CD14-positive monocyte (primary cell): ENCODE results near the gene DLGAP1. TPM values are rescaled to one million over a fixed set of nuclear protein-coding genes. Genes with fewer than 3 reads are reported as not detected.

Source experiments
- DNase-seq, 3 donors: peaks; one replicate each; pipeline ENCODE4 v3.0.0-alpha.2; 2011 to 2022
- H2AFZ ChIP-seq: 2 replicates; pipeline ENCODE4 v1.6.0; 2012; ENCODE audit warnings: mild to moderate bottlenecking, low read depth, low read length, inconsistent platforms; ENCODE audit not compliant: insufficient read depth, poor library complexity, severe bottlenecking
- H3K27ac ChIP-seq, 2 donors: 1 replicate in 1 of 2; 2 replicates in 1 of 2; pipeline ENCODE4 v1.5.1; 2012 to 2013; ENCODE audit warnings: low read length in 2 of 2, control low read depth in 1 of 2, inconsistent platforms in 1 of 2, low read depth in 1 of 2, mild to moderate bottlenecking in 1 of 2
- H3K27me3 ChIP-seq, 2 donors: one replicate each; pipeline versions ENCODE4 v1.6.0 to v1.6.1; 2011 to 2013; ENCODE audit warnings: low read length in 2 of 2; ENCODE audit not compliant: control insufficient read depth in 2 of 2, insufficient read depth in 2 of 2
- H3K36me3 ChIP-seq, 2 donors: replicated peaks in 1 of 2; 1 replicate in 1 of 2; 2 replicates in 1 of 2; pipeline versions ENCODE4 v1.5.1 to v1.6.1; 2012 to 2013; ENCODE audit warnings: low read length in 2 of 2, control low read depth in 1 of 2, inconsistent platforms in 1 of 2, mild to moderate bottlenecking in 1 of 2; ENCODE audit not compliant: insufficient read depth in 2 of 2, control insufficient read depth in 1 of 2
- H3K4me1 ChIP-seq, 2 donors: 1 replicate in 1 of 2; 2 replicates in 1 of 2; pipeline versions ENCODE4 v1.5.1 to v1.6.1; 2012 to 2013; ENCODE audit warnings: low read length in 2 of 2, control low read depth in 1 of 2, inconsistent platforms in 1 of 2, mild to moderate bottlenecking in 1 of 2, moderate library complexity in 1 of 2; ENCODE audit not compliant: insufficient read depth in 2 of 2, control insufficient read depth in 1 of 2
- H3K4me2 ChIP-seq: replicated peaks from 2 replicates; pipeline ENCODE3; 2012; ENCODE audit warnings: low read length, moderate library complexity, mild to moderate bottlenecking; ENCODE audit not compliant: poor library complexity, severe bottlenecking; ENCODE audit errors: extremely low read depth
- H3K4me3 ChIP-seq, 3 experiments: fragments of 200-600 bp in 1 of 3; sonication (generic) in 1 of 3; replicated peaks in 1 of 3; 1 replicate in 2 of 3; 2 replicates in 1 of 3; pipeline ENCODE4 v1.5.1; 2011 to 2013; ENCODE audit warnings: low read length in 3 of 3, mild to moderate bottlenecking in 3 of 3, control low read depth in 2 of 3, low read depth in 2 of 3, inconsistent platforms in 1 of 3, moderate library complexity in 1 of 3
- H3K79me2 ChIP-seq: 2 replicates; pipeline ENCODE4 v1.6.0; 2012; ENCODE audit warnings: mild to moderate bottlenecking, control low read depth, inconsistent platforms, low read length, moderate library complexity; ENCODE audit not compliant: insufficient read depth
- H3K9ac ChIP-seq: 2 replicates; pipeline ENCODE4 v1.6.0; 2017; ENCODE audit warnings: low read length, mild to moderate bottlenecking; ENCODE audit not compliant: insufficient read depth, poor library complexity, severe bottlenecking
- H3K9me3 ChIP-seq, 2 donors: replicated peaks in 1 of 2; 1 replicate in 1 of 2; 2 replicates in 1 of 2; pipeline versions ENCODE4 v1.5.1 to v1.6.1; 2012 to 2013; ENCODE audit warnings: low read length in 2 of 2, control low read depth in 1 of 2; ENCODE audit not compliant: control insufficient read depth in 1 of 2, insufficient read depth in 1 of 2
- H4K20me1 ChIP-seq: 2 replicates; pipeline ENCODE4 v1.6.0; 2012; ENCODE audit warnings: mild to moderate bottlenecking, low read length, control low read depth, moderate library complexity; ENCODE audit not compliant: insufficient read depth
- H3K27ac Mint-ChIP-seq, 7 donors: one replicate each; pipeline ENCODE4 v1.8.0; 2020; ENCODE audit warnings: mild to moderate bottlenecking in 7 of 7, mixed read lengths in 7 of 7, moderate library complexity in 6 of 7, inconsistent platforms in 2 of 7
- H3K27me3 Mint-ChIP-seq, 3 donors: one replicate each; pipeline ENCODE4 v1.8.0; 2021 to 2022; ENCODE audit warnings: low read depth in 3 of 3, mild to moderate bottlenecking in 3 of 3, mixed read lengths in 3 of 3, moderate library complexity in 3 of 3, inconsistent platforms in 1 of 3
- H3K36me3 Mint-ChIP-seq, 2 donors: one replicate each; pipeline ENCODE4 v1.8.0; 2020; ENCODE audit warnings: mixed read lengths in 2 of 2, inconsistent platforms in 1 of 2, mild to moderate bottlenecking in 1 of 2
- H3K4me1 Mint-ChIP-seq: one replicate; pipeline ENCODE4 v1.8.0; 2020; ENCODE audit warnings: mild to moderate bottlenecking, mixed read lengths
- H3K4me3 Mint-ChIP-seq, 2 donors: one replicate each; pipeline ENCODE4 v1.8.0; 2020; ENCODE audit warnings: mild to moderate bottlenecking in 2 of 2, mixed read lengths in 2 of 2, moderate library complexity in 1 of 2
- H3K9me3 Mint-ChIP-seq, 7 donors: one replicate each; pipeline ENCODE4 v1.8.0; 2020 to 2022; ENCODE audit warnings: mixed read lengths in 7 of 7, mild to moderate bottlenecking in 6 of 7, moderate library complexity in 6 of 7, inconsistent platforms in 2 of 7
- CTCF ChIP-seq: fragments of 200-600 bp; IDR thresholded peaks from one replicate; pipeline ENCODE4 v1.8.0; 2022; ENCODE audit warnings: antibody characterized with exemption, mild to moderate bottlenecking
- WGBS: methylation state at CpG from one replicate; pipeline ENCODE4 v1.1.5; 2013; ENCODE audit warnings: missing lambda C conversion rate; ENCODE audit not compliant: insufficient coverage; 5-methylcytosine and 5-hydroxymethylcytosine counted together
- intact Hi-C, 2 donors: fragments of 100-400 bp; cut with micrococcal nuclease; formaldehyde crosslinking; loops; one replicate each; pipeline versions ENCODE4 v1.15.0 to v1.15.1; 2023
- polyA plus RNA-seq, 3 donors: library from polyadenylated mRNA; depleted of rRNA in 1 of 3; unstranded in 2 of 3; stranded (reverse) in 1 of 3; fragments of 300-500 nt in 2 of 3; fragments of >200 nt in 1 of 3; fragmentation: Illumina TruSeq in 2 of 3; gene quantifications; 1 replicate in 2 of 3; 2 replicates in 1 of 3; pipeline ENCODE4 v1.2.3, GENCODE V29; 2012 to 2021

Gene DLGAP1
- polyA plus RNA-seq, 3 donors = 0.09 to 0.42 TPM; not detected in 1

- Mint-ChIP-seq H3K27me3 (no peaks in the 10 kb centered on the region), H3K27ac (no peak overlapping the region), H3K4me3 (no peak overlapping the region), H3K36me3 (no peaks in the 10 kb centered on the region), H3K9me3 (peaks cover 2 to 11% (median 5%) of the 10 kb centered on the region in 7 donors), H3K4me1 (no peaks in the 10 kb centered on the region)
- 40% methylated on average over 1 of the region's 1 CpG for WGBS
- peaks cover 5 to 7% of the 10 kb centered on the region in 2 donors for H3K9me3 ChIP-seq
- H3K4me3 ChIP-seq = no peak overlapping the region
- no peaks in the 10 kb centered on the region for H3K4me1 ChIP-seq
- no peaks in the 10 kb centered on the region for H4K20me1 ChIP-seq
- H3K4me2 ChIP-seq = no peak overlapping the region
- intact Hi-C loops = no loop called here
- H2AFZ ChIP-seq = no peak overlapping the region
- no peak overlapping the region for H3K27ac ChIP-seq
- no peaks in the 10 kb centered on the region for H3K79me2 ChIP-seq
- TF ChIP-seq CTCF = no peak
- H3K9ac ChIP-seq = no peak overlapping the region
- no peak for DNase-seq
- no peaks in the 10 kb centered on the region for H3K27me3 ChIP-seq
- no peaks in the 10 kb centered on the region for H3K36me3 ChIP-seq
Measured at GRCh38 chr18:4335386-4335785, 119.7 kb downstream of the DLGAP1 start.

GRCh38 chr18:4333043-4333442 is 122.1 kb downstream of the DLGAP1 start:
- Histone ChIP-seq H3K27ac (no peak overlapping the region), H3K4me3 (no peak overlapping the region), H3K4me2 (no peak overlapping the region), H2AFZ (no peak overlapping the region), H3K4me1 (no peaks in the 10 kb centered on the region), H3K79me2 (no peaks in the 10 kb centered on the region), H4K20me1 (no peaks in the 10 kb centered on the region), H3K27me3 (no peaks in the 10 kb centered on the region), H3K36me3 (no peaks in the 10 kb centered on the region), H3K9ac (no peak overlapping the region), H3K9me3 (peaks cover 5 to 7% of the 10 kb centered on the region in 2 donors)
- no peaks in the 10 kb centered on the region for H3K27me3 Mint-ChIP-seq
- no peak overlapping the region for H3K27ac Mint-ChIP-seq
- intact Hi-C loops = no loop called here
- no peaks in the 10 kb centered on the region for H3K36me3 Mint-ChIP-seq
- H3K4me3 Mint-ChIP-seq = no peak overlapping the region
- TF ChIP-seq CTCF = no peak
- WGBS = 89% methylated on average over 3 of the region's 5 CpGs
- peaks cover 2 to 11% (median 5%) of the 10 kb centered on the region in 7 donors for H3K9me3 Mint-ChIP-seq
- H3K4me1 Mint-ChIP-seq = no peaks in the 10 kb centered on the region
- no peak for DNase-seq
